SIG-M5 (cell line): ENCODE data around the gene MED25.

Source experiments
- DNase-seq: peaks from one replicate; lab custom pipeline; 2025; lab: John Stamatoyannopoulos, UW

The MED25 gene

GRCh38 chr19:49817964-49818648 lies at the start of gene MED25:
TSS of gene MED25 (plus strand) at chr19:49818289. CDS start at chr19:49818342, 53 bp downstream.
- no peak for DNase-seq

GRCh38 chr19:49770529-49770928 lies 47.6 kb upstream of the MED25 start:
- no peak for DNase-seq

- no peak for DNase-seq
Measured at GRCh38 chr19:49771674-49772139, 46.4 kb upstream of the MED25 start.

GRCh38 chr19:49772850-49773432 lies 45.1 kb upstream of the MED25 start:
- no peak for DNase-seq

- no peak for DNase-seq
Measured at GRCh38 chr19:49773663-49774350, 44.3 kb upstream of the MED25 start.

- DNase-seq: no peak
Measured at GRCh38 chr19:49774969-49775368, 43.1 kb upstream of the MED25 start.

- no peak for DNase-seq
Measured at GRCh38 chr19:49775742-49776370, 42.2 kb upstream of the MED25 start.

- no peak for DNase-seq
Measured at GRCh38 chr19:49776371-49776764, 41.7 kb upstream of the MED25 start.

- DNase-seq: no peak
Measured at GRCh38 chr19:49779731-49780555, 38.1 kb upstream of the MED25 start.

GRCh38 chr19:49780861-49781260 lies 37.2 kb upstream of the MED25 start:
- DNase-seq: no peak

- DNase-seq: no peak
Measured at GRCh38 chr19:49781394-49781793, 36.7 kb upstream of the MED25 start.

GRCh38 chr19:49782515-49782914 lies 35.6 kb upstream of the MED25 start:
- no peak for DNase-seq

GRCh38 chr19:49786376-49786820 lies 31.7 kb upstream of the MED25 start:
- DNase-seq: no peak

- DNase-seq: no peak
Measured at GRCh38 chr19:49787746-49788145, 30.3 kb upstream of the MED25 start.

- DNase-seq: no peak
Measured at GRCh38 chr19:49788857-49789256, 29.2 kb upstream of the MED25 start.

GRCh38 chr19:49790866-49791265 lies 27.2 kb upstream of the MED25 start:
- no peak for DNase-seq

GRCh38 chr19:49791776-49792445 lies 26.2 kb upstream of the MED25 start:
- DNase-seq: no peak

GRCh38 chr19:49792829-49793560 lies 25.1 kb upstream of the MED25 start:
- no peak for DNase-seq

- DNase-seq: no peak
Measured at GRCh38 chr19:49793561-49793840, 24.6 kb upstream of the MED25 start.

GRCh38 chr19:49795615-49796014 lies 22.5 kb upstream of the MED25 start:
- no peak for DNase-seq

- no peak for DNase-seq
Measured at GRCh38 chr19:49798574-49798973, 19.5 kb upstream of the MED25 start.
